ENCODE data around the gene VANGL1.

VANGL1 gene

GRCh38 chr1:115666702-115667101 is 24.9 kb downstream of the VANGL1 start:
- no peak overlapping the region for H3K4me3 ChIP-seq (ENCODE audit: low read depth, low read length)
- no peak for TF ChIP-seq CTCF (IDR thresholded peaks at IDR 0.05; ENCODE audit: low read depth, low read length, missing control alignments)
- DNase-seq (ENCODE audit: low read depth), result no peak

- no peak for DNase-seq (ENCODE audit: low read depth)
- TF ChIP-seq CTCF (IDR thresholded peaks at IDR 0.05; ENCODE audit: low read depth, low read length, missing control alignments), result no peak
These were observed 26.8 kb downstream of the VANGL1 start for GRCh38 chr1:115668579-115668978.

GRCh38 chr1:115669002-115669673 is 27.4 kb downstream of the VANGL1 start:
- DNase-seq (ENCODE audit: low read depth), result no peak
- H3K4me3 ChIP-seq (ENCODE audit: low read depth, low read length), result no peak overlapping the region
- no peak for TF ChIP-seq CTCF (IDR thresholded peaks at IDR 0.05; ENCODE audit: low read depth, low read length, missing control alignments)

More at GRCh38 chr1:115668579-115668978, 26.8 kb downstream of the VANGL1 start:
- no peak overlapping the region for H3K4me3 ChIP-seq (ENCODE audit: low read depth, low read length)

GRCh38 chr1:115669886-115670285 is 28.1 kb downstream of the VANGL1 start:
- no peak for DNase-seq (ENCODE audit: low read depth)
- H3K4me3 ChIP-seq (ENCODE audit: low read depth, low read length), result no peak overlapping the region
- no peak for TF ChIP-seq CTCF (IDR thresholded peaks at IDR 0.05; ENCODE audit: low read depth, low read length, missing control alignments)

GRCh38 chr1:115670476-115671175 is 28.9 kb downstream of the VANGL1 start:
- DNase-seq (ENCODE audit: low read depth), result no peak
- H3K4me3 ChIP-seq (ENCODE audit: low read depth, low read length), result no peak overlapping the region
- no peak for TF ChIP-seq CTCF (IDR thresholded peaks at IDR 0.05; ENCODE audit: low read depth, low read length, missing control alignments)

- no peak for DNase-seq (ENCODE audit: low read depth)
- H3K4me3 ChIP-seq (ENCODE audit: low read depth, low read length), result no peak overlapping the region
- TF ChIP-seq CTCF (IDR thresholded peaks at IDR 0.05; ENCODE audit: low read depth, low read length, missing control alignments), result no peak
These were observed 29.6 kb downstream of the VANGL1 start for GRCh38 chr1:115671176-115671934.
